ENCODE measurements around the gene THRSP. TPM values are rescaled to one million over a fixed set of nuclear protein-coding genes. Genes with fewer than 3 reads are reported as not detected.

Gene THRSP
- total and polyA plus RNA-seq, 2 of the 8 experiments (the other 6 are each of a cell fraction or from before 2014, with no cell fraction given), result 0.11 TPM; not detected in 1

- TF ChIP-seq RBBP5 (IDR thresholded peaks at IDR 0.05; ENCODE audit: borderline replicate concordance, low read depth, low read length), result no peak
Observed at GRCh38 chr11:78031629-78032028, 32.0 kb upstream of the THRSP start (continued).

- Histone ChIP-seq H4K5ac (ENCODE audit: insufficient read length, low read depth, low read length) (no peak overlapping the region), H3K79me2 (ENCODE audit: control insufficient read depth in 1 of 2, insufficient read depth in 2 of 2, low read length in 2 of 2) (no peaks in the 10 kb centered on the region), H3K14ac (ENCODE audit: insufficient read length) (no peak overlapping the region), H3K36me3 (ENCODE audit: control insufficient read depth in 2 of 4, insufficient read depth in 4 of 4, low read length in 3 of 4) (no peaks in the 10 kb centered on the region), H3K27me3 (replicated peaks in 1 of 4; ENCODE audit: control insufficient read depth in 3 of 4, extremely low read depth in 1 of 4, insufficient read depth in 3 of 4, low read length in 3 of 4) (no peaks in the 10 kb centered on the region), H2BK20ac (ENCODE audit: low read length) (no peak overlapping the region), H4K8ac (ENCODE audit: extremely low read depth, insufficient read depth, low read length) (no peak overlapping the region), H3K27ac (ENCODE audit: low read depth, low read length) (no peak overlapping the region), H2BK120ac (replicated peaks; ENCODE audit: low read depth, low read length) (no peak overlapping the region), H3K23ac (ENCODE audit: insufficient read length) (no peak overlapping the region), H3K4ac (replicated peaks; ENCODE audit: insufficient read length, low read depth, low read length) (no peak overlapping the region), H2AK5ac (ENCODE audit: low read depth, low read length) (no peak overlapping the region), H4K20me1 (replicated peaks in 1 of 2; ENCODE audit: control insufficient read depth in 1 of 2, insufficient read depth in 2 of 2, low read length in 2 of 2) (no peaks in the 10 kb centered on the region), H3K23me2 (ENCODE audit: low read depth, low read length) (no peaks in the 10 kb centered on the region), H2AFZ (ENCODE audit: low read length) (no peak overlapping the region), H3K4me3 (ENCODE audit: extremely low read depth in 1 of 4, insufficient read depth in 2 of 4, low read depth in 3 of 4, low read length in 4 of 4) (no peak overlapping the region), H3K18ac (ENCODE audit: extremely low read depth, low read length) (no peak overlapping the region), H3K79me1 (ENCODE audit: low read depth, low read length) (no peaks in the 10 kb centered on the region), H3K9ac (replicated peaks in 1 of 4; ENCODE audit: extremely low read depth in 1 of 4, low read depth in 3 of 4, low read length in 3 of 4) (no peak overlapping the region), H4K91ac (replicated peaks; ENCODE audit: insufficient read length, low read length) (no peak overlapping the region), H3K56ac (replicated peaks; ENCODE audit: insufficient read length, low read depth, low read length) (no peak overlapping the region), H2BK15ac (ENCODE audit: low read length) (no peak overlapping the region), H2BK12ac (ENCODE audit: low read depth, low read length) (no peak overlapping the region), H3K4me1 (replicated peaks in 1 of 4; ENCODE audit: control insufficient read depth in 3 of 4, insufficient read depth in 4 of 4, low read length in 3 of 4) (peaks cover 0 to 6% (median 0%) of the 10 kb centered on the region in 4 experiments; a peak in 1 of 7 replicates), H2BK5ac (ENCODE audit: low read depth, low read length) (no peak overlapping the region), H3K4me2 (ENCODE audit: insufficient read depth in 1 of 2, low read depth in 2 of 2, low read length in 2 of 2) (no peak overlapping the region), H3K9me3 (ENCODE audit: insufficient read depth in 2 of 2, low read depth in 1 of 2, low read length in 1 of 2) (no peaks in the 10 kb centered on the region)
- TF ChIP-seq MAFK (IDR thresholded peaks at IDR 0.05; ENCODE audit: low read depth, low read length), result no peak
- TF ChIP-seq KDM4A (IDR thresholded peaks at IDR 0.05; ENCODE audit: low read depth, low read length, severe bottlenecking), result no peak
- no peak for TF ChIP-seq KDM1A (IDR thresholded peaks at IDR 0.05; ENCODE audit: borderline replicate concordance, low read length)
- no peak for TF ChIP-seq SP4 (IDR thresholded peaks at IDR 0.05; ENCODE audit: low read length)
- no peak for TF ChIP-seq RFX5 (IDR thresholded peaks at IDR 0.05; ENCODE audit: borderline replicate concordance, low read depth, low read length)
- no peak for TF ChIP-seq FOSL1 (IDR thresholded peaks at IDR 0.05; ENCODE audit: insufficient read depth, low read depth, low read length)
- TF ChIP-seq HDAC2 (IDR thresholded peaks at IDR 0.05; ENCODE audit: borderline replicate concordance in 1 of 2, low read depth in 2 of 2, low read length in 2 of 2), result no peak
- CTCF ChIA-PET (ENCODE audit: partially characterized antibody), result interaction anchor here (9.0 kb wide), 1 partner anchor 13 kb away, joined by 92 read pairs; no protein-coding TSS in a partner anchor
- DNase-seq (ENCODE audit: low read depth in 1 of 2, low spot score in 2 of 2) (no peak), FAIRE-seq (no peak)
- POLR2A ChIA-PET (ENCODE audit: partially characterized antibody), result interaction anchor here (2.1 kb wide), 1 partner anchor 11 kb away, joined by 11 read pairs; no protein-coding TSS in a partner anchor
Observed at GRCh38 chr11:78032090-78032489, 31.6 kb upstream of the THRSP start.
